Adrenal gland (tissue), 5 donors: Measurements from ENCODE around the gene NDUFV3.

ENCODE experiments used
- POLR2A ChIP-seq, 2 donors: fragments of 450-650 bp; IDR thresholded peaks; one replicate each; pipeline ENCODE4 v1.6.1; 2017; ENCODE audit warnings: antibody characterized with exemption in 2 of 2, mild to moderate bottlenecking in 2 of 2, moderate library complexity in 1 of 2
- TF ChIP-seq, protein P1 (sequence below), 6 experiments: fragments of 450-650 bp in 4 of 6; fragments of 200-600 bp in 2 of 6; sonication (generic) in 1 of 6; IDR thresholded peaks; 1 replicate in 5 of 6; 2 replicates in 1 of 6; pipeline versions ENCODE4 v1.5.1 to v1.8.0; 2016 to 2021; ENCODE audit warnings: antibody characterized with exemption in 6 of 6, mild to moderate bottlenecking in 2 of 6, moderate library complexity in 1 of 6
- donor health status: DM: no; HTN: no; CAD: no.

- TF ChIP-seq, protein P1, sequence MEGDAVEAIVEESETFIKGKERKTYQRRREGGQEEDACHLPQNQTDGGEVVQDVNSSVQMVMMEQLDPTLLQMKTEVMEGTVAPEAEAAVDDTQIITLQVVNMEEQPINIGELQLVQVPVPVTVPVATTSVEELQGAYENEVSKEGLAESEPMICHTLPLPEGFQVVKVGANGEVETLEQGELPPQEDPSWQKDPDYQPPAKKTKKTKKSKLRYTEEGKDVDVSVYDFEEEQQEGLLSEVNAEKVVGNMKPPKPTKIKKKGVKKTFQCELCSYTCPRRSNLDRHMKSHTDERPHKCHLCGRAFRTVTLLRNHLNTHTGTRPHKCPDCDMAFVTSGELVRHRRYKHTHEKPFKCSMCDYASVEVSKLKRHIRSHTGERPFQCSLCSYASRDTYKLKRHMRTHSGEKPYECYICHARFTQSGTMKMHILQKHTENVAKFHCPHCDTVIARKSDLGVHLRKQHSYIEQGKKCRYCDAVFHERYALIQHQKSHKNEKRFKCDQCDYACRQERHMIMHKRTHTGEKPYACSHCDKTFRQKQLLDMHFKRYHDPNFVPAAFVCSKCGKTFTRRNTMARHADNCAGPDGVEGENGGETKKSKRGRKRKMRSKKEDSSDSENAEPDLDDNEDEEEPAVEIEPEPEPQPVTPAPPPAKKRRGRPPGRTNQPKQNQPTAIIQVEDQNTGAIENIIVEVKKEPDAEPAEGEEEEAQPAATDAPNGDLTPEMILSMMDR (IDR thresholded peaks at IDR 0.05) = no peak
- TF ChIP-seq POLR2A (IDR thresholded peaks at IDR 0.05) = no peak
These were observed 46.9 kb upstream of the NDUFV3 start for GRCh38 chr21:42846221-42846620.
